ENCODE measurements around the gene TBC1D2B. TPM values are rescaled to one million over a fixed set of nuclear protein-coding genes. Genes with fewer than 3 reads are reported as not detected.

The TBC1D2B gene
- total RNA-seq, 1 donor from 2014 or later = 69.8 TPM

DNA sequence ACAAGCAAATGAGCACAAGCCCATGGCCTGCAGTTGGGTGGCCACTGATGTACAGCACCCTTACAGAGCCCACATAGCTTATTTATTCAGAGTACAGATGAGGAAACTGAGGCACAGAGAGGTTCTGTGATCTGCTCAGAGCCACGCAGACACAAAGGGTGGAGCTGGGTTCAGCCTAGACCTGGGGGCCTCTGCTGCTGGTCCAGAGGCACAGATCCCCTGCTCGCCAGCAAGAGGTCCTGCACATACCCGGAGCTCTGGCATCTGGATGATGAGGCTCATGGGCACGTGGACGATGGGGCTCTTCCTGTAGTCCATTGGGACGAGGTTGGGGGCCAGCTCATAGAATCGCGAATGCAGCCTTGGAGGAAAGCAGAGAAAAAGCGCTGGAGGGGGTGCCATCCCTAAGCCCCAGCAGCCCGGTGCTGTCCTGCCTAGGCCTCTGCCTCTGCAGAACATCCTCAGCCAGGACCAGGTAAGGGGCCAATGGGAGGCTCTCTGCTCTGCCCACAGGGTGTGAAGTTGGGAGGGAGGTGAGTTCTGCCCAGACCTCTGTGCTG, 33.5 kb upstream of the TBC1D2B start:
- DNase-seq = no peak
- ATAC-seq = no peak
- Histone ChIP-seq H3K36me3 (no peaks in the 10 kb centered on the region), H3K27ac (no peak overlapping the region), H3K27me3 (ENCODE audit: low read depth) (no peaks in the 10 kb centered on the region), H3K4me1 (peaks cover 3% of the 10 kb centered on the region), H3K9me3 (no peaks in the 10 kb centered on the region), H3K4me3 (no peak overlapping the region)
- TF ChIP-seq, protein P1, sequence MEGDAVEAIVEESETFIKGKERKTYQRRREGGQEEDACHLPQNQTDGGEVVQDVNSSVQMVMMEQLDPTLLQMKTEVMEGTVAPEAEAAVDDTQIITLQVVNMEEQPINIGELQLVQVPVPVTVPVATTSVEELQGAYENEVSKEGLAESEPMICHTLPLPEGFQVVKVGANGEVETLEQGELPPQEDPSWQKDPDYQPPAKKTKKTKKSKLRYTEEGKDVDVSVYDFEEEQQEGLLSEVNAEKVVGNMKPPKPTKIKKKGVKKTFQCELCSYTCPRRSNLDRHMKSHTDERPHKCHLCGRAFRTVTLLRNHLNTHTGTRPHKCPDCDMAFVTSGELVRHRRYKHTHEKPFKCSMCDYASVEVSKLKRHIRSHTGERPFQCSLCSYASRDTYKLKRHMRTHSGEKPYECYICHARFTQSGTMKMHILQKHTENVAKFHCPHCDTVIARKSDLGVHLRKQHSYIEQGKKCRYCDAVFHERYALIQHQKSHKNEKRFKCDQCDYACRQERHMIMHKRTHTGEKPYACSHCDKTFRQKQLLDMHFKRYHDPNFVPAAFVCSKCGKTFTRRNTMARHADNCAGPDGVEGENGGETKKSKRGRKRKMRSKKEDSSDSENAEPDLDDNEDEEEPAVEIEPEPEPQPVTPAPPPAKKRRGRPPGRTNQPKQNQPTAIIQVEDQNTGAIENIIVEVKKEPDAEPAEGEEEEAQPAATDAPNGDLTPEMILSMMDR (IDR thresholded peaks at IDR 0.05) = no peak
- intact Hi-C loops (cut with DNase I) = loop anchor here (10.0 kb wide), 1 partner anchor 84 kb away; no protein-coding TSS in a partner anchor

DNA sequence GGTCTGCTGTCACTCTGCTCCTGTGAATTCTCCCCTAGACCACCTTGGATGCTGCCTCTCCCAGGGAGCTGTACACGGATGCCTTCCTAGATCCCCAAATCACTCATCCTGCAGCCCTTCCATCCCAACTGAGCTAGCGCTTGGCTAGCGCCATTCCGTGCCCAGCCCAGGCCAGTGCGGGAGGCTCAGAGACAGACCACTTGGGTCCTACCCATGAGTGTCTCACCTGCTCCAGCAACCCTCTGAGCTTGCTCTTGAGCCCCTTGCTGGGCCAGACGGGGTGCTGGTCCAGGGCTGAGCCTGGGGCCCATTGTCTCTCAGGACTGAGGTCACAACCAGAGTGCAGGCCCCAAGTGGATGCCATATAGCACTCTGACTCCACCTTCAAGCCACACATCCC, 32.6 kb upstream of the TBC1D2B start:
- Histone ChIP-seq H3K36me3 (no peaks in the 10 kb centered on the region), H3K4me1 (peaks cover 3% of the 10 kb centered on the region), H3K4me3 (no peak overlapping the region), H3K9me3 (no peaks in the 10 kb centered on the region), H3K27ac (no peak overlapping the region), H3K27me3 (ENCODE audit: low read depth) (no peaks in the 10 kb centered on the region)
- TF ChIP-seq, protein P1 (IDR thresholded peaks at IDR 0.05) = no peak
- DNase-seq (no peak), ATAC-seq (no peak)
- intact Hi-C loops (cut with DNase I) = loop anchor here (10.0 kb wide), 1 partner anchor 85 kb away; no protein-coding TSS in a partner anchor

DNA sequence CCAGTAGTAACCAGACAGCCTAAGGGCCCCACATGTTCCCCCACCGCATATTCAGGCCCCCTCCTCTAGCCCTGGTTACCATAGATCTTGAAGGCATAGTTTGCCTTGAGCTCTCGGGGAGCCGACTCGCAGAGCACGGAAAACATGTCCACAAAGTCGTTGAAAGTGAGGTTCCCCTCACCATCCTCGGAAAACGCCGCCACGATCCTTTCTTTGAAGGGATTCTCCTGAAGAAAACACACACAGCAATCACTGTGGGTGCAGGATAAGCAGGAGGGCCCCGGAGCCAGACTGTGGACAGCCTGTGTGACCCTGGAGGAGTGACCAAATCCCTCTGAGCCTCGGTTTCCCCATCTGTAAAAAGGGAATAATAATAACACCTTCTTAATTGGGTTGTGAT, 31.6 kb upstream of the TBC1D2B start:
- ATAC-seq (no peak), DNase-seq (no peak)
- Histone ChIP-seq H3K4me3 (no peak overlapping the region), H3K9me3 (no peaks in the 10 kb centered on the region), H3K27ac (no peak overlapping the region), H3K4me1 (peaks cover 10% of the 10 kb centered on the region), H3K36me3 (no peaks in the 10 kb centered on the region), H3K27me3 (ENCODE audit: low read depth) (no peaks in the 10 kb centered on the region)
- intact Hi-C loops (cut with DNase I) = loop anchor here (5.0 kb wide), 1 partner anchor 142 kb away; no protein-coding TSS in a partner anchor
- TF ChIP-seq, protein P1 (IDR thresholded peaks at IDR 0.05) = no peak

DNA sequence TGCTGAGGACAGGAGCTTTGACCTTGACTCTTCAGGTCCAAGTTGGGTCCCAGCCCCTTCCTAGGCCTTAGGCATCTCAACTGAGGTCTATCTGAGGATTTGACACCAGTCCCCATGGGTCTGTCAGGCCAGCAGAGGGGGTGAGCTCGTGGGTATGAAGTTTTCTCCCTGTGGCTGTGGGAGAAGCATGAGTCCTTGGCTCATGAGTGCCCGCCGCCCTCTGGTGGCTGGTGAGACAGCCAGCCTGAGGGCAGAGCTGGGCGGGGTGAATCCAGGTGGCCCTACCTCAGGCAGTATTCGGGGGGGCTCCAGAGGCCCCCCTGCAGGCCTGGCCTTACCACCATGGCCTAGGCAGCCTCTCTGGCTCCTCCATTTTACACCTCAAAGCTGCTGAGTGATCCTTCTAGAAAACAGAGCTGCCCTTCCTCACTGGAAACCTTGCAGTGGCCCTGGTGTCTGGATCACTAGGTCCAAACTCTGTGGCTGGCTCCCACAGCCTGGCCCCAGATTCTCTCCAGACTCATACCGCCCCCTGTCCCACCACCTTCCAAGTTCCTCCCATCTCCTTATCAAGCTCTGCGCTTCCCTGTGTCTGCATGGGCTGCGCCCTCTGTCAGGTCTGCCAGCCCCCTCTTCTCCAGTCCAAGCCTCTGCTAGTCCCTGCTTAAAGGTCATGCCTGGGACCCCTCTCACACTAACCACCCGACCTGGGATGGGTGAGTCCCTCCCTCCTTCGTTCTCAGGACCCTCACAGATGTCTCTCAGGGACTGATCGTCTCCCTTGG, 31.0 kb upstream of the TBC1D2B start:
- peaks cover 17% of the 10 kb centered on the region for H3K4me1 ChIP-seq
- no peak overlapping the region for H3K27ac ChIP-seq
- ATAC-seq (peak; percentile 92), DNase-seq (peak; percentile 91)
- H3K27me3 ChIP-seq (ENCODE audit: low read depth) = no peaks in the 10 kb centered on the region
- TF ChIP-seq, protein P1 (IDR thresholded peaks at IDR 0.05) = peak; percentile 97
- H3K9me3 ChIP-seq = no peaks in the 10 kb centered on the region
- no peak overlapping the region for H3K4me3 ChIP-seq
- intact Hi-C loops (cut with DNase I) = loop anchor here (5.0 kb wide), 1 partner anchor 141 kb away; no protein-coding TSS in a partner anchor
- no peaks in the 10 kb centered on the region for H3K36me3 ChIP-seq

DNA sequence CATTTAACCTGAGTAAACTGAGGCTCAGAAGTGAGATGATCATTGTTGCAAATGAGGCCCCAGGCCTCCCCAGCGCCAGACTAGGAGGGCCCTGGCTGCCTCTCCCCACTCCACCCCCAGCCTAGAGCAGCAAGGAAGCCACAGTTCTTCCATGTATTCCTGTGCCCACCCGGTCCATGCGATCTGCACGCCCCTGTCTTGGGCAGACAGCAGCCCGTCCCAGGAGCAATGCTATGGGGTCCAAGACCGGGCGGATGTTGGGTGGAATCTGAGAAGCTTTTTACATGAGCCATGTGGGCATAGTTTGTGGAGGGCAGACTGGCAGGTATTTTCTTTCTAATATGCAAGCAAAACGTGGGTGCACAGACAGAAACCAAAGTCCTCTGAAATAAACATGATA, 30.0 kb upstream of the TBC1D2B start:
- DNase-seq = peak; percentile 40
- ATAC-seq = no peak

More for the DNA sequence above, 30.0 kb upstream of the TBC1D2B start:
- intact Hi-C loops (cut with DNase I) = loop anchor here (5.0 kb wide), 1 partner anchor 140 kb away; no protein-coding TSS in a partner anchor
- Histone ChIP-seq H3K27ac (no peak overlapping the region), H3K4me3 (no peak overlapping the region), H3K36me3 (no peaks in the 10 kb centered on the region), H3K27me3 (ENCODE audit: low read depth) (no peaks in the 10 kb centered on the region), H3K4me1 (peaks cover 25% of the 10 kb centered on the region), H3K9me3 (no peaks in the 10 kb centered on the region)
- TF ChIP-seq, protein P1 (IDR thresholded peaks at IDR 0.05) = no peak
